Heart left ventricle (tissue), 13 donors: Measurements from ENCODE around the gene KCNAB2.

ENCODE experiments used
- CTCF ChIP-seq, 12 donors: fragments of 200-600 bp; sonication (generic) in 4 of 12; IDR thresholded peaks; one replicate each; pipeline versions ENCODE4 v1.5.0 to v1.8.0; 2018 to 2022; ENCODE audit warnings: antibody characterized with exemption in 12 of 12, mild to moderate bottlenecking in 5 of 12
- POLR2A ChIP-seq, 2 donors: fragments of 450-650 bp; IDR thresholded peaks; one replicate each; pipeline ENCODE4 v1.6.1; 2017; ENCODE audit warnings: antibody characterized with exemption in 2 of 2, mild to moderate bottlenecking in 2 of 2, moderate library complexity in 2 of 2
- donor health status: ischemic (EF 13 %, LVEDD 7.1; RV severe dilation, severe dysfunction).
- donor health status: DM: no; HTN: yes; CAD: no.
- donor health status: DM: no; HTN: no; CAD: no.
- donor health status: ischemic (EF 25% LVEDD 6.9; RV normal size, moderate dysfunction).
- donor health status: ischemic (EF 25% LVEDD 5.7; RV mildly dilated, moderate dysfunction).
- donor health status: ischemic (EF 35%, LVEDD 5.7; RV mildly dilated, moderate dysfunction).
- donor health status: nonischemic (EF 11% LVEDD 7.7; RV severe dilation, severe dysfunction).
- donor health status: DM: yes; HTN: yes; CAD: no.
- donor health status: PGD.
- donor health status: ischemic (EF 29% LVEDD 5.4; RV normal size, mild dysfunction).
- donor health status: nonischemic (EF 23%, LVEDD 6.1; RV moderate dilation, normal function).

- TF ChIP-seq POLR2A (IDR thresholded peaks at IDR 0.05) (no peak), CTCF (IDR thresholded peaks at IDR 0.05) (no peak)
Measured at GRCh38 chr1:6145864-6146410, 100.2 kb downstream of the KCNAB2 start.
